GM12872 (cell line): Measurements from ENCODE around the gene EBF4.

ENCODE experiments used
- TF ChIP-seq, protein P1 (sequence below): IDR thresholded peaks from 3 replicates; pipeline ENCODE4 v1.5.1; 2011; ENCODE audit warnings: low read depth, mild to moderate bottlenecking, low read length, moderate library complexity; ENCODE audit not compliant: insufficient read depth

The EBF4 gene

DNA sequence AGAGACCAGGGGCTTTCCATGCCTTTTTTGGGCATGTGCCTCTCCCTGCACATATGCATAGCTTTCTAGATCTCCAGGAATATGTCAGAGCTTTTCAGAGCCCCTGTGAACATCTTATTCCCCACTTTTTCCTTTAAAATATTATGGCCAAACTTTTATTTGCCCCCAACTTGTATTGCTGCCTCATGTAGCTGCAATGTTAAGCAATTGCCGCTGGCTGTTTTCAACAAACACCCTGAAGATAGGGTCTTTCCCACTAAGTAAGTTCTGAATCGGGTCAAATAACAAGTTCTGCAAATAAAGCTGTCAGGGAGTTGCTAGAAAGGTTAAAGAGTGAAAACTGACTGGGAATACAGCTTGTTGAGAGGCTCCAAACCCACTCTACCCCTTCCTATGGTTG lies 42.3 kb downstream of the EBF4 start:
- TF ChIP-seq, protein P1, sequence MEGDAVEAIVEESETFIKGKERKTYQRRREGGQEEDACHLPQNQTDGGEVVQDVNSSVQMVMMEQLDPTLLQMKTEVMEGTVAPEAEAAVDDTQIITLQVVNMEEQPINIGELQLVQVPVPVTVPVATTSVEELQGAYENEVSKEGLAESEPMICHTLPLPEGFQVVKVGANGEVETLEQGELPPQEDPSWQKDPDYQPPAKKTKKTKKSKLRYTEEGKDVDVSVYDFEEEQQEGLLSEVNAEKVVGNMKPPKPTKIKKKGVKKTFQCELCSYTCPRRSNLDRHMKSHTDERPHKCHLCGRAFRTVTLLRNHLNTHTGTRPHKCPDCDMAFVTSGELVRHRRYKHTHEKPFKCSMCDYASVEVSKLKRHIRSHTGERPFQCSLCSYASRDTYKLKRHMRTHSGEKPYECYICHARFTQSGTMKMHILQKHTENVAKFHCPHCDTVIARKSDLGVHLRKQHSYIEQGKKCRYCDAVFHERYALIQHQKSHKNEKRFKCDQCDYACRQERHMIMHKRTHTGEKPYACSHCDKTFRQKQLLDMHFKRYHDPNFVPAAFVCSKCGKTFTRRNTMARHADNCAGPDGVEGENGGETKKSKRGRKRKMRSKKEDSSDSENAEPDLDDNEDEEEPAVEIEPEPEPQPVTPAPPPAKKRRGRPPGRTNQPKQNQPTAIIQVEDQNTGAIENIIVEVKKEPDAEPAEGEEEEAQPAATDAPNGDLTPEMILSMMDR, result no peak

DNA sequence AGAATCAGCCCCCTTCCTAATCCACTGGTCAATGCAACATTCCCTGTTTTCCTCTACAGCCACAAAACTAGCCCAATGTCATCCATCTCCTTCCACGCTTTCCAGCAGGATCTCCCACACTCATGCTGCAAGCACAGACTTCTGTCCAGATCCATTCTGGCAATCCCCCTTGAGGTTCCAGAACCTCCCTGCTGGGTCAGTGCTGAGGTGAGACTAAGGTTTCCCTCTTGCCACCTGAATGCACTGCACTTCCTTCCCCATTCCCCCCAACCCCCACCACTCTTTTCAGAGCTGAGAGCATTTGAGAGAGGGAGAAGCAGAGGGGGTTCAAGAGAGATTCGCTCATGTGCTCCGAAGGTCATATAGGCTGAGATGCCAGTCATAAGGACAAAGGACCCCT lies 43.9 kb downstream of the EBF4 start:
- TF ChIP-seq, protein P1, result no peak

DNA sequence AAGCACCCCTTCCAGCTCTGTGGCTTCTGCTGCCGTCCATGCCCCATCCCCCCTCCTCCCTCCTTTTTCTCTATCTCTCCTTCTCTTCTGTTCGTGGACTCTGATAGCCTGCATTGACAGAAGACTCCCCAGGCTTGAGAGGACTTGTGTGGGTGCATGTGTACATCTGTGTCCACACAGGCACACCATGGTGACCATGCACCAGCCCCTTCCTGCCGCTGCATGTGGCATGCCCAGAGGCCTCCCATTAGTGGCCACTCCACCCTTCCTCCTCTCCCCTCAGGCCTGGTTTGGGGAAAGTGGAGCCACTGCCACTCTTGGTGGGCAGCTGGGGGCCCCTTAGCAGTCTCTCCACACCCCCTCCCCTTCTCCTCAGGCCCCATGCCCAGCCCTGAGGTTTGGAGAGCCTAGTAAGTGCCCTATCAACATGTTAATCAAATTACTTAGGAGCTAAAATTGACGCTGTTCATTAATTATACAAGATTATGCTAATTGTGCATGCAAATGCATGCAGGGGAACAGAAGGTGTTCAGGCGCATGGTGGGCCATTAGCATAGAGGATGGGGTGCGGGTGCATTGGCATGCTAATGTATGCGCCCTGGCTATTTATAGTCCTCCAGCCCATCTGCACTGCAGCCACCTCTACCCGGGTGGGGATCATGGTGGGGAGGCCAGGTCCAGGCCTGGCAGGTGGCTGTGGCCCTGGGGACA lies 45.9 kb downstream of the EBF4 start:
- TF ChIP-seq, protein P1, result no peak

DNA sequence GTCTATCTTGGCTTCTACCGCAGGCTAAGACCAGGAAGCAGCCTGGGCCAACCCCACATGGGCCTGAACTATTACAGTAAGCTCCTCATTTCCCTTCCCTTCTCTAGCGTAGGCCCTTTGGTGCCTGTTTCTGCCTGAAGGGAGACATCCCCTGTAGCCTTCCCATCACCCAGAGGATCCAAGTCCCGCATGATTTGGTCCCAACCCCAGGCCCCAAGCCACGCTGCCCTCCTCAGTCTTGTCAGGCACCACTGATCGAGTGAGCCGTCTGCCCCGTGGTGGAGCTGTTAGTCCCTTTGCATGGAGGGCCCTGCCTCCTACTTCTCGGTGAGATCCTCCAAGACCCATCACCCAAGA lies 46.4 kb downstream of the EBF4 start:
- TF ChIP-seq, protein P1, result no peak

DNA sequence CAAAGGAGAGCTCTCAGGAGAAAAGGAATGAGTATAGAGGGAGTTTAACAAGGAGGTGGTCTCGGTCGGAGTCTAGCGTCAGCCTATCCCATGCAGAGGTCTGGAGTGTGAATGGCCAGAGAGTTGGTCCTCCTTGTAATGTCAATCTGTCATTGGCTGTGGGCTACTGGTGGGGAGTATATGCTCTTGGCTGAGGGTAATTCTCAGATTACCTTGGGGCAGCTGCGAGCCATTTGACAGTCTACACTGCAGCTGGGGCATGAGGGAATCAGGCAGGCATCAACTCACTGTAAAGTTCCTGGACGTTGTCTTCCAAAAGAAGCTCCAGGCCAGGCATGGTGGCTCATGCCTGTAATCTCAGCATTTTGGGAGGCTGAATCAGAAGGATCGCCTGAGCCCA lies 48.1 kb downstream of the EBF4 start:
- TF ChIP-seq, protein P1, result no peak

DNA sequence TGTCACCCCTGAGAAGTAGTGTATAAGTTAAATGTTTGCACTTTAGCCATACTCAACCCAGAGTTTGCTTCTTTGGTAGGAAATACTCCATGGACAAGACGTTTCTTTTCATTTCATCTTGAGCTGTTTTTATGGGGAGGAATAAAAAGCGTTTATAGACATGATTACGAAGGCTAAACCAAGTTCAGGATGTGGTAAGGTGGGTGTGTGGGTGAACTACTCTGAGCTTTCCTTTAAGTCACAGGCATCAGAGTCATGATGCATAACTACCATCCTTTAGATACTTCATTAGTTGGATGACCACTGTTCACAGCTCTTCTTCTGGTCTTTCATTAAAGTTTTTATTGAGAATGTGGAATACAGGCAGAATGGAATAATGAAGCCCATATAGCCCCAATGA lies 48.9 kb downstream of the EBF4 start:
- TF ChIP-seq, protein P1, result no peak

DNA sequence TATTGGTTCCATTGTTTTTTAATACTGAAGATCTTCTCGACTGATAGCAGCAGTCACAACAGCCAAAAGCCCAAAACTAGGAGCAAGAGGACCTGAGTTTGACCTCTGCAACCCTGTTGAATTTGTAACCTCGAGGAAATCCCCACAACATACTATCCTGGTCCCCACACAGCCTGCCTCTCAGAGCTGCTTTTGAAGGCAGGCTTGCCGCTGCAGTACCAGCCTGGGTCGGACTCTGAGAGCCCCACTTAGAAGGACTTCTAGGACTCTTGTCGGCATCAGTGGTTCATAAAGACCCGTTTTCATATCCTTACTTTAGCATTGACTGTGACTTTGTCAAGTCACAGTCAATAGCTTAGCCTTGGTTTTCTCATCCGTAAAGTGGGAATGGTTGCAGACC lies 49.3 kb downstream of the EBF4 start:
- TF ChIP-seq, protein P1, result no peak

DNA sequence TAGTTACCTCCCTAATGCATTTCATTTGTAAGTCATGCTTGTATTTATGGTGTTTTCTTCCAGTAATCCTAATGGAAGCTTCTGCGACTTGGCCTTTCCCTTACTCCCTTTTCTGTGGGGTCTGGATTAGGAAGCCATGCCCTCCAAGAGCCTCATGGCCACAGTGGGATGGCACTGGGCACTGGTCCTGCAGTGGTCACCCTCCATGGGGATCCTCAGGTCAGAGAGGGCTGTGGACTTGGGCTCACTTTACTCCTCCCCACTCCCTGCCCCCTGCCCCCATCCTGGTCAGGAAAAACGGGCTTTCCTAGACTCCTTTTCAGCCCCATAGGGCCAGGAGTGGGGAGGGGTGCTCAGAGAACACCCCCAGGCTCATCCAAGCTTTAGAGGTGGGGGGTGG lies 49.9 kb downstream of the EBF4 start:
- TF ChIP-seq, protein P1, result no peak
